Stimulated activated CD8-positive, alpha-beta memory T cell treated with anti-CD3 and anti-CD28 coated beads, Interleukin-15, amount 100 ng/mL, for 24 hours (primary cell): Measurements from ENCODE around the gene TECTA.
"Not testable (repeated sequence)": the region's sequence is repeated elsewhere in the genome, so short reads cannot be mapped to it uniquely, and the experiment has no call there.

Source experiments
- DNase-seq: peaks from one replicate; pipeline ENCODE4 v3.0.0-alpha.2; 2020; ENCODE audit warnings: low read depth

Gene TECTA

DNA sequence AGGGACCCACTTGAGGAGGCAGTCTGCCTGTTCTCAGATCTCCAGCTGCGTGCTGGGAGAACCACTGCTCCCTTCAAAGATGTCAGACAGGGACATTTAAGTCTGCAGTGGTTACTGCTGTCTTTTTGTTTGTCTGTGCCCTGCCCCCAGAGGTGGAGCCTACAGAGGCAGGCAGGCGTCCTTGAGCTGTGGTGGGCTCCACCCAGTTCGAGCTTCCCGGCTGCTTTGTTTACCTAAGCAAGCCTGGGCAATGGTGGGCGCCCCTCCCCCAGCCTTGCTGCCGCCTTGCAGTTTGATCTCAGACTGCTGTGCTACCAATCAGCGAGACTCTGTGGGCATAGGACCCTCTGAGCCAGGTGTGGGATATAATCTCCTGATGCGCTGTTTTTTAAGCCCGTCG is 76.6 kb downstream of the TECTA start:
- DNase-seq = not testable (repeated sequence)

DNA sequence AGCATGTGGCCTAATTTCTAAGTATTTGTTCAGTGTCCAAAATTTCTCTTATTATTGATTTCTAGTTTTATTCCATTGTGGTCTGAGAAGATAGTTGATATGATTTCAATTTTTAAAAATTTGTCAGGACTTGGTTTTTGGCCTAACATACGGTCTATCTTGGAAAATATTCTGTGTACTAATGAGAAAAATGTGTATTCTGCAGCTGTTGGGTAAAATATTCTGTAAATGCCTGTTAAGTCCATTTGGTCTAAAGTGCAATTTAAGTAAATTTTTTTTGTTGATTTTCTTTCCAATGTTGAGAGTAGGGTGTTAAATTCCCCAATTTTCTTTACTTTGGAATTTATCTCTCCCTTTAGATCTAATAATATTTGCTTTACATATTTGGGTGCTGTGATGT is 78.3 kb downstream of the TECTA start:
- DNase-seq = no peak

DNA sequence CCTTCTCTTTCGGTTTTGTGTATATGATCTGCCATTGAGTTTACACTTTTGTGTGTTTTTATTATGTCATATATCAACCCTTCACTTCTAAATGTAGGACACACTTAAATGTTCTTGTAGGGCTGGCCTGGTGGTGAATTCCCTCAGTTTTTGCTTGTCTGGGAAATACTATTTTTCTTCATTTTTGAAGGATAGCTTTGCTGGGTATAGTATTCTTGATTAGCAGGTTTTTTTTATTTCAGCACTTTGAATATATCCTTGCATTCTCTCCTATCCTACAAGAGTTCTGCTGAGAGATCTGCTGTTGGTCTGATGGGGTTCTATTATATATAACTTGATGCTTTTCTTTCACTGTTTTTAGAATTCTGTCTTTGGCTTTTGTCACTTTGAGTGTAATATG is 79.1 kb downstream of the TECTA start:
- no peak for DNase-seq

DNA sequence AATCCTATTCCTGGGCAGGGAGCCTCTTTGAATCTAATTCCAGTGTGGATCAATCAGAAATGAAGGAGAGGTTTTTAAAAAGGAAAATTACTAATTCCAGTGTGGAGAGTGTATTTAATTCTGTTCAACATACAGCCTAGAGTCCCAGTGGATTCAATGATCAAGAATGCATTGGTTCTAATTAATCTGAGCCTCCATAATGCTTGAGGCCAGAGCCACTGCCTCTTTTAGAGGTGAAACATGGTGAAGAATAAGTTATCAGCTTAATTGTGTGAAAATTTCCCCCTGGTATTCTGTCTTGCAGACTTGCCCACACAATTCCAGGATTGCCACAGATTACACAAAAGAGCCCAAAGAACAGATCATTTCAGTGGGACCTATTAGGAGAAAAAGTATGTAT is 87.7 kb downstream of the TECTA start:
- DNase-seq = no peak

DNA sequence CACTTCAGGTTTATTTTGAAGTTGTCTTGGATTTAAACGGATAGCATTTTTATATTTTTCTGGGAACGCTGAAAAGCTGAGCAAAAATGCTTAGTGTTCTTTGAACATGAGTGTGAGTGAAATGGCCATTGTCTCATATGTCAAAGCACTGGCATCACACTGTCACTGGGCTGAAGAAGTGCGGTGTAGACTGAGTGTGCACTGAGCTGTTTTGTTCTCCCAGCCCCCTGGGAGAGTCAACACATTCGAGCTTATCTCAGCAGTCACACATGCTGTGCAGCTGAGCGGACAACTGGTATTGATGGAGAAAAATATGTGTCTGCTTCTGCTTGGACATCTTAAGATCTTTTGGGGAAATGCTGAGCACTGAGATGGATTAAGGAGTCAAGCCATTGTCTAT is 90.8 kb downstream of the TECTA start:
- no peak for DNase-seq

DNA sequence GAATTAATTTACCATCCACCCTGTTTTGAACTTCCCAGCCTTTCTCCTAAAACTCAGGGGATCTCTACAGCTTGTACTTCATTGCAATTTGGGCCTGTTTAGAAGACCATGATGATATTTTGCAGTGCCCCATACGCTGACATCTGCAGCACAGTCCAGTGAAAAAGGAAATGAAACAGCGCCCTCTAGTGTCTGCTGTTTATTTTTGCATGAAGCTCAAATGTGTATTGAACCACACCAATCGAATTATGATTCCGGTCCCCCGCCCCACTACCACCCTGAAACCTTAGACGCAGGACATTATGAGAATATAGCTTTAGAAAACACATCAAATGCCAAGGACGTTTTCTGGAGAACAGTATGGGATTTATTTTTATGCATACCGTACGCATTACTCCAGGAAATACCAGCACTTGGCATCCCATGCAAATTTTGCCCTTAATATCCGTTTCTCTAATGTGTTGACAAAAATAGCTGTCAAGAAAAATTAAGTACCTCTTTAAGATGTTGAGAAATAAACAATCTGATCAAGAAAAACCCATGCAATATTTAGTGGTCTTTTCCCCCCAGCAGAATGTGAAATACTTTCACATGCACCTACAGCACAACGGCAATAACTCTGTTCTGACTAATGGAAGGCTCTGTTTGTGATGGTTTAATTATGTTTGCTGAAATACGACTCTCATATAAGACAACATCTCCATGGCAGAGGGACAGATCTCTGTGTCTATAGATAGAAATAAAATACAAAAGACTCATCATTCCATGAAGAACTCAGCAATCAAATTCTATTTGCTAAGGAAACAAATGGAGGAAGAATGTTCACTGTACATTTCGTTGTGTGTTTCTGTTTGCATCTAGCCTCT is 93.9 kb downstream of the TECTA start:
- DNase-seq = peak; percentile 2

DNA sequence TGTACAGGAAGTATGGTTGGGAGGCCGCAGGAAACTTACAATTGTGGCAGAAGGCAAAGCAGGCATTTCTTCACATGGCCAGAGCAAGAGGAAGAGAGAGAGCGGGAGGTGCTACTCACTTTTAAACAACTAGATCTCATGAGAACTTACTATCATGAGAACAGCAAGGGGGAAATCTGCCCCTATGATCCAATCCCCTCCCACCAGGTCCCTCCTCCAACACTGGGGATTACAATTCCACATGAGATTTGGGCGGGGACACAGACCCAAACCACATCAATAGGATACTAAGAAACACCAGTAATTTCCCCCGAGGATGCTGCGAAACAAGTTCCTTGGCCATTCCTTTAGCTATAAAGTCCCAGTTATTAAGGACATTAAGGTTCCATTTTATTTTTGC is 97.4 kb downstream of the TECTA start:
- no peak for DNase-seq

DNA sequence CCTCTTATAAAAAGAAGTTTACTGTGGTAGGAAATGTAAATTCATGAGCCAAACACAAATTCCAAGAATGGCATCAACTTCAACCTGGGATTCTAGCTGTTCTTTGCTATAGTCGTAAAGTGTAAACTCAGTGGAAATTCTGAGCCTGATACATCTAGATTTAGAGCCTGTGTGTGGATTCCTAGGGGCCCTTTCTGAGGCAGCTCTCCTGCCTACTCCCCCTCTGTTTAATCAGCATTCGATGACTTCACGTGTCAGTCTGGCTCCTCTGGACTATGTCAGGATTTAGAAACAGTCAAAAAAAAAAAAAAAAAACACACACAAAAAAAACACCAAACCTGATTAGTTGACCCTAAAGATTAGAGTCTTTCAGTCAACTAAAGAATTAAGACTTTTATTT is 98.5 kb downstream of the TECTA start:
- no peak for DNase-seq

DNA sequence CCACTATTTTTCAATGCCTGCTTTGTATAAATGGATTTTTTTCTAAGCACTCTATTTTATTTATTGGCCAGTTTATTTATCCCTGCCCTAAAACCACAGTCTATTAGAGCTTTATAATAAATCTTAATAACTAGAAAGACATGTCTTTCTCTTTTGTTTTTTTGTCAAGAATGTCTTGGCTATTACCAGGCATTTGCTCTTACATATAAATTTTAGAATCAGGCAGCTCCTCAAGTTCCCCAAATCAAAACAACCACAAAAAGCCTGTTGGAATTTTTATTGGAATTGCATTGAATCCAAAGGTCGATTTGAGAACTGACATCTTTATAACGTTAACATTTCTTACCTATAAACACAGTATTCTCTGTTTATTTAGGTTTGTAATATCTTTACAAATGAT is 105.8 kb downstream of the TECTA start:
- no peak for DNase-seq

DNA sequence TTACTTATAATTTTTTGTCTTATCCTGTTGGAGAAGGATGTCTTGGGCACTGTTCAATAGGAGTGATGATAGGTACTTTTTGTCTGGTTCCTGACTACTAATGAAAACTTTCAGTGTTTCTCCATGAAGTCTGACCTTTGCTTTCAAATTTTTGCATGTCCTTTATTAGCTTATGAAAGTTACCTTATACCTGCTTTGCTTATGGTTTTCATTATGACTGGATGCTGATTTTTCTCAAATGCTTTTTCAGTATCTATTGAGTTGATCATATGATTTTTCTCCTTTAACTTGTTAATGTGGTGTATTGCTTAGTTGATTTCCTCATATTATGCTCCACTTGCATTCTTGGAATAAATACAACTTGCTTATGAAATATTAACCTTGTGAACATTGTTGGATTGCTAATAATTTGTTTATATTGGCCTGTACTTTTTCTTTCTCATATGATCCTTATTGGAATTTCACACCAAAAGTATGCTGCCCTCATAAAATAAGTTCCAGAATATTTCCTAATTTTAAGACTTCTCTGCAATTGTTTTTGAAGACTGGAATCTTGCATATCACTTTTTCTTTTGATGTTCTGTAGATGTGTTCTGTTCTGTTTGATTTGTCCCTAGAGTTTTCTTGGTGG is 106.6 kb downstream of the TECTA start:
- DNase-seq = no peak

DNA sequence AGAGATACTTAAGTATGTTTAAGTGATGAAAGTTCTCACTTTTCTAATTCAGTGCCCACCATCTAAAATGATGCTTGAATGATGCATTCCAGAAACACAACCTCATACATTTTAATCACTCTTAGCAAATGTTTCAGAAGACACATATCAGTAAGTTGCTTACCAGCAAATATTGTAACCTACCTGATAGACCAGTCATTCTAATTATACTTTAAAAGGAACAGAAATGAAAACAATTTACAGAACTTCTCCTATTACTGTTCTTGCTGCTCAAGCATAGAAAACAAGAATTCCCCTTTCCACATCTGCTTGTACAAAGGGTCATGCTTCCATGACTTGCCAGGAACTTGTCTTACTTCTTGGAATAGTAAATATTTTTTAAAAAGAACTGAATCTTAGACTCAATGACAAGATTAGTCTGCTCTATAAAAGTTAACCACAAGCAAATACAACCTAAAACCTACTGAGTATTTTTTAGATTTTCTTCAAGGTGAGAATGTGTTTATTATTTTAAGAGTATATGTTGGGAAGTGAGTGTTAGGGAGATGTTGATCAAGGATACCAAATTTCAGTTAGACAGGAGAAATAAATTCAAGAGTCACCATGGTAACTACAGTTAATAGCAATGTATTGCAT is 109.5 kb downstream of the TECTA start:
- no peak for DNase-seq

DNA sequence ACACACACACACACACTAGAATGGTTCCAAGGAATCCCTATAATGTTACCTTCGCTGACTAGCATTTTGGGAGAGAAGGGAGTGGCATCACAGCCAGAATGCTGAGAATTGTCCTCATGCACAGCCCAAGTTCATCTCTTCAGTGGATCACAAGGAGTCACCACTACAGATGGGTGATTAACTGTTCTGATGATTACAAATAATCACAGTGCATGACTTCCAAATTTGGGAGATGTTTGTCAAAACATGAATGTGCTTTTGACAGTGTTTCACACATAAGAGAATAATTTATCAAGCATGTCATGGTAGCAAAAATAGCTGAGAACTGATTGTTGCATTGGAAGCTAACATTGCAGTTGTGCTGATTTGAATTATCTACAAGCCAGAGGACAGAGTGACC is 110.6 kb downstream of the TECTA start:
- DNase-seq = no peak

DNA sequence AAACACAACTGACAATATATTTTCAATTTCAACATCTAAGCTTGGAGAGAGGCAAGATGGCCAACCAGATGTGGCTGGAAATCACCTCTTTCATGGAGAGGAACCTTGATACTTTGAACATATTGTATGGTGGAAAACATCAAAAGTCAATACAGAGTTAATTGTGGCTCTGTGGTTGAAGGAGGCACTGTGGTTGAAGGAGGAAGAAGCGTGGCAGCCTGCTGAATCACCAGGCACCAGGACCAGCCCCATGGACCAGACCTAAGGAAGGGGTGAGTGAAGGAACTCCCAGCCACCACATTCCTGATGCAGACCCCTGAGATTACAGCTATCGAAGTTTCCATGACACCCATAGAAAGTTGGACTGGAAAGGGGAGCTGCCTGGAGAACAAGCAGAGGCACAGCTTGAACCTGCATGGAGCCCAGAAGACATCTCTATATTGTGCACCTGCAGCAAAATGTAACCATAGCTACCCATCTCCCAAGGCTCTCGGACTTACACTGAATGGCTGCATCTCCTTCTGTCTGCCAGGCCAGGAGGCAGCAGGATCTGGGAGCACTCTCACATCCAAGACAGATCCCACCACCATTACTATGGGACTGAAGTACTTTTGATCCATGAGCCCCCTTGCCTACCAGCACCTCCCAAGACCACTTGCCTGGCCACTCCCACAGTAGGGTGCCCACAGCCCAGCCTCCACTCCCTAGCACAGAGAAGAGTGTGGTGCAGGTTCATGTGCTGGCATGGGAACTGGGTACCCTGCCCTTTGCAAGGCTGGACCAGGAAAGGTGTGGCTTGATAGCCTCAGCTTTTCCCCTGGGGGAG is 111.7 kb downstream of the TECTA start:
- no peak for DNase-seq

DNA sequence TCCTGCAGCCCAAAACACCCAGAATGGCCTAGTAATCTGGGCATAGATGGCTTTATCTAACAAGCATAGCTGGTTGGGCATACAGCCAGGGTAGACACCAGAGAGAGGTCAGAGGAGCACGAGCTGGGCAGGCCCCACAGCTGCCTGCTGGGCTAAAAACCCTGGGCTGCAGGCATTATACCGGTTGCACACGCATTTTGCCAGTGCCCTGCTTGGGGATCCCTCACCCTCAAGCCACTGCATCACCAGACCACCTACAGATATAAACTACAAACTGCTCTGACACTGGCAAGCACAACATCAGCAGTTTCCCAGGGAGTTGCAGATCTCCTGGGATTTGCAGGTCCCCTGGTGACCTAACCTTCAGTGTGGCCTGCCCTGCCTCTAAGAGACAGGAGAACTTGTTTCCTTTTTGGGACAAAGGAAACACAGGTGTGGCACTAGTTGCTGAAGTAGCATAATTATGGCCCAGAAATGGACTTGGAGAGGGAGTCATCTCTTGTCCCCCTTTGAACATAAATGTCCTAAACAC is 112.4 kb downstream of the TECTA start:
- no peak for DNase-seq

DNA sequence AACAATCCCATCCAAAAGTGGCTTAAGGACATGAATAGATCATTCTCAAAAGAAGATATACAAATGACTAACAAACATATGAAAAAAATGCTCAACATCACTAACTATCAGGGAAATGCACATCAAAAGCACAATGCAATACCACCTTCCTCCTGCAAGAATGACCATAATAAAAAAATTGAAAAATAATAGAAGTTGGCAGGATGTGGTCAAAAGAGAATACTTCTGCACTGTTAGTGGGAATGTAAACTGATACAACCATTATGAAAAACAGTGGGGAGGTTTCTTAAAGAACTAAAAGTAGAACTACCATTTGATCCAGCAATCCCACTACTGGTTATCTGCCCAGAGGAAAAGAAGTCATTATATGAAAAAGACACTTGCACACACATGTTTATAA is 113.8 kb downstream of the TECTA start:
- no peak for DNase-seq

DNA sequence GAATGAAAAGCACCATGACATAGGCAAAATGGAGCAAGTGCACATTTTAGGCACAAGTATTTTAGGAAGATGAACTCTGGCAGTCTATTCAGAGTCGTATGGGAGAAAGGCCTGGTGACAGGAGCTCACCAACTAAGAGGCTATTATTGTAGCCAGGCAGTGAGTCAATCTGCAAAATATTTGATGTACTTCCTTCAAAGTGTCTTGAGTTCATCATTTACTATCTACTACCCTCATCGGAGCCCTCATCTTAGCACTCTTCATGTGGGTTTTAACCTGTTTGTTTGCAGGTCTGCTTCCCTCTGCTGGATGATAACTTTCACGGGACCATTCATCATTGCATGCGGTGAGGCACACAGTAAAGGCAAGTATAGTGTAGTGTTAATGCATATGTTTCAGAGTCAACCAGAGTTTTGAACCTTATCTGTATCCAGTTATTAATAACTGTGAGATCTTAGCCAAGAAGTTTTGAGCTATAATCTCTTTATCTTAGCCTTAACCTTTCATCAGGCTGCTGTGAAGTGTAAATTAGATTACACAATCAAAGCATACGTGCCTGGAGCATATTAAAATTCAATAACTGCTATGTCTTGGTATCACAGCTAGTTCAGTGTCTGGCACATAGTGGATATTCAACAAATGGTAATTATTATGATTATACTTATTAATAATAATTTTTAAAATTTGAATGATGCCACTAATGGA is 120.6 kb downstream of the TECTA start:
- DNase-seq = no peak

DNA sequence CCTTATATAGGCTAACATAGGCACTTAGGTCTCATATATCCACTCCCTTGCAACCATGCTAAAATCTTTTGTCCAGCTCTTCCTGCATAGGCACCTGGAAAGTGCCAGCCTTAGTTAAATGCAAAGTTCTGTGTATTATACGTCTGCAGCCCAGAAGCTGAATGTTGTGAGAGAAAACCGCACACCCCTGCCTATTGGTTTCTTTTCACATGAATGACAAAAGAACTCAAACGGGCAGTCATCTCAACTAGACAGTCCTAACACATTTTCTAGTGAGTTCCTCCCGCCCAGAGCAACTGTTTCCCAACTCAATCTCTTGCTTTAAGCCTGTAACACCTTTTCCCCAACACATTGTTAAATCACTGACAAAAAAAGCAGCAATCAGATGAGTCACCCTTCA is 122.1 kb downstream of the TECTA start:
- no peak for DNase-seq

DNA sequence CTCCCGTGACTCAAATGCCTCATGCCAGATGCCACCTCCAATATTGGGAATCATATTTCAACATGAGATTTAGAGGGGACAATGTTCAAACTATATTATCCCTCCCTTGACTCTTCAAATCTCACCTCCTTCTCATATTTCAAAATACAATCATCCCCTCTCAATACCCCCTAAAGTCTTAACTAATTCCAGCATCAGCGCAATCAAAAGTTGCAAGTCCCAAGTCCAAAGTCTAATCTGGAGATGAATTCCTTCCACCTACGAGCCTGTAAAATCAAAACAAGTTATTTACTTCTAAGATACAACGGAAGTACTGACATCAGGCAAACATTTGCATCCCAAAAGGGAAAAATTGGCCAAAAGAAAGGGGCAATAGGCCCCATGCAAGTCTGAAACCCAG is 124.3 kb downstream of the TECTA start:
- no peak for DNase-seq

DNA sequence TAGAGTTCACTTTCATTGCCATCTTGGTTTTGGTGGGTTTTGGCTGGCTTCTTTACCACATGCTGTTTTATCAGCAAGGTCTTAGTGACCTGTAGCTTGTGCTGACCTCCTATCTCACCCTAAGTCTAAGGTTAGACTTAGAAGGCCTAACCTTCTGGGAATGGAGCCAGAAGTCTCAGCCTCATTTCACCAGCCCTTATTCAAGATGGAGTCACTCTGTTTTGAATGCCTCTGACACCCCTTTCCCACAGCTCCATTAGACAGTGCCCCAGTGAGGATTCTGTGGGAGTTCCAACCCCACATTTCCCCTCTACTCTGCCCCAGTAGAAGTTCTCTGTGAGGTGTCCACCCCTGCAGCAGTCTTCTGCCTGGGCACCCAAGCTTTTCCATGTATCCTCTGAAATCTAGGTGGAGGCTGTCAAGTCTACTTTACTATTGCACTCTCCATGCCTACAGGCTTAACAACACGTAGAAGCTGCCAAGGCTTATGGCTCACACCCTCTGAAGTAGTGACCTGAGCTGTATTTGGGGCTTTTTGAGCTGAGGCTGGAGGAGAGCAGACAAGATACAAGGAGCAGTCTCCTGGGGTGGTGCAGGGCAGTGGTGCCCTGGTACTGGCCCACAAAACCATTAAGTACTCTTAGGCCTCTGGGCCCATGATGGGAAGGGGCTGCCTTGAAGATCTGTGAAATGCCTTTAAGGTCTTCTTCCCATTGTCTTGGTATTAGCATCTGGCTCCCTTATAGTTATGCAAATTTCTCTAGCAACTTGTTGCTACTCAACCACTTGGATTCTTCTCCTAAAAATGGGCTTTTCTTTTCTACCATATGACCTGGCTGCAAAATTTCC is 125.6 kb downstream of the TECTA start:
- no peak for DNase-seq

DNA sequence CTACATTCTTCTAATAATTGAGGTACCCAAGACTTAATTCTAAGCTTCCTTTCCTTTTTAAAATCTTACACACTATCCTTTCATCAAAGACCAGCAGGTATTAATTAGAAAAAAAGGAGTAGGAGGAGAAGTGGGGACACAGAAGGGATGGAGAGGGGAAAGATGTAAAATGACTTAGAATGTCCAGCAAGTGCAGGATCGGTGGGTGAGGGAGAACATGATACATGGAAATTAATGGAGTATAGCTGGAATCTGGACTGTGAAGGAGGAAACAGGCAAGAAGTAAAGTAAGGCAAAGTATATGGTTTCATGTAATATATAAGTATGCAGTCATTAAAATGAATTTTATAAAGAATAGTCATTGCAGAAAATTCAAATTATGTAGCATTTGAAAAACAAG is 127.8 kb downstream of the TECTA start:
- DNase-seq = no peak
